SIG-M5 (cell line): ENCODE data around the gene CCDC90B.

Source experiments
- DNase-seq: peaks from one replicate; lab custom pipeline; 2025; lab: John Stamatoyannopoulos, UW

The CCDC90B gene

DNA sequence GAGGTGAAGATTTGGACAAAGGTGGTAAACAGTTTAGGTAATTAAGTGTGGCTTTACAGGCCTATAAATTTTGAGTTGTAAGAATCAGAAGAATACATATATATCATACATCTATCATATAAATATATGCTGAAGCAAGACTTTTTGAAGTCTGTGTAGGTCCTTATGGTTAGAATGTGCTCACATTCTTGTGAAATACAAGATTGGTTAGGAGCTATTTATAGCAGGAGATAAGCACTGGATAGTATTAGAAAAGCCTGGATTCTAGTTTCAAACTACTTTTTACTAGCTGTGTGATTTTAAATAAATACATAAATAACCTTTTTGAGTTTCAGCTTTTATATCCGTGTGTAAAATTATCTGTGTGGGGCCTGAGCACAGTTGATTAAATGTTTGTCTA lies 50.3 kb downstream of the CCDC90B start:
- no peak for DNase-seq

- DNase-seq = no peak
Observed at GRCh38 chr11:83223457-83223856, 62.7 kb downstream of the CCDC90B start.

- no peak for DNase-seq
Observed at GRCh38 chr11:83222499-83222898, 63.7 kb downstream of the CCDC90B start.

GRCh38 chr11:83221694-83222093 lies 64.5 kb downstream of the CCDC90B start:
- DNase-seq = no peak

GRCh38 chr11:83220260-83220659 lies 65.9 kb downstream of the CCDC90B start:
- no peak for DNase-seq

DNA sequence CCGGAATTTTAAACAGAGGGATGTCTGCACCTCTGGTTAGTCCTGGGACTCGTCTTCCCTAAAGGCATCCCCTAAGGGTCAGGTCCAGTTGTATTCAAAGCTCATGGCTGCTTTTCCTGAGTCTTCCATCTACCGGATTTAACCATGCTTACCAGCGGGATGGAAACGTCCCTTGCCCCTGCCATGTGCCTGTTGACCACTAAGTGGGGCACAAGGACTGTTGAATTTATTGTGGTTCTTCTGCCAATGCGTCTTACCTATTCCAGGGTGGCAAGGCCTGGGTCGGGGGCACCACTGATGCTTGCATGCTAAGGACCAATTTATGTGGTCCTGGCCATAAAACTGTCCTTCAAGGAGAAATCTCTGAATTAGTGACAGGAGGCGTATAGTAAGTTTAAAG lies 67.1 kb downstream of the CCDC90B start:
- DNase-seq = no peak
